Stimulated activated CD4-positive, alpha-beta T cell treated with anti-CD3 and anti-CD28 coated beads, Interleukin-15, amount 100 ng/mL, for 1 hour (primary cell): ENCODE data around the gene PRSS50.
"Not testable (repeated sequence)": the region's sequence is repeated elsewhere in the genome, so short reads cannot be mapped to it uniquely, and the experiment has no call there.

Source experiments
- DNase-seq, 2 donors: peaks; one replicate each; pipeline ENCODE4 v3.0.0-alpha.2; 2020; ENCODE audit warnings: low read depth in 1 of 2, low spot score in 1 of 2

Gene PRSS50, protein sequence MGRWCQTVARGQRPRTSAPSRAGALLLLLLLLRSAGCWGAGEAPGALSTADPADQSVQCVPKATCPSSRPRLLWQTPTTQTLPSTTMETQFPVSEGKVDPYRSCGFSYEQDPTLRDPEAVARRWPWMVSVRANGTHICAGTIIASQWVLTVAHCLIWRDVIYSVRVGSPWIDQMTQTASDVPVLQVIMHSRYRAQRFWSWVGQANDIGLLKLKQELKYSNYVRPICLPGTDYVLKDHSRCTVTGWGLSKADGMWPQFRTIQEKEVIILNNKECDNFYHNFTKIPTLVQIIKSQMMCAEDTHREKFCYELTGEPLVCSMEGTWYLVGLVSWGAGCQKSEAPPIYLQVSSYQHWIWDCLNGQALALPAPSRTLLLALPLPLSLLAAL

DNA sequence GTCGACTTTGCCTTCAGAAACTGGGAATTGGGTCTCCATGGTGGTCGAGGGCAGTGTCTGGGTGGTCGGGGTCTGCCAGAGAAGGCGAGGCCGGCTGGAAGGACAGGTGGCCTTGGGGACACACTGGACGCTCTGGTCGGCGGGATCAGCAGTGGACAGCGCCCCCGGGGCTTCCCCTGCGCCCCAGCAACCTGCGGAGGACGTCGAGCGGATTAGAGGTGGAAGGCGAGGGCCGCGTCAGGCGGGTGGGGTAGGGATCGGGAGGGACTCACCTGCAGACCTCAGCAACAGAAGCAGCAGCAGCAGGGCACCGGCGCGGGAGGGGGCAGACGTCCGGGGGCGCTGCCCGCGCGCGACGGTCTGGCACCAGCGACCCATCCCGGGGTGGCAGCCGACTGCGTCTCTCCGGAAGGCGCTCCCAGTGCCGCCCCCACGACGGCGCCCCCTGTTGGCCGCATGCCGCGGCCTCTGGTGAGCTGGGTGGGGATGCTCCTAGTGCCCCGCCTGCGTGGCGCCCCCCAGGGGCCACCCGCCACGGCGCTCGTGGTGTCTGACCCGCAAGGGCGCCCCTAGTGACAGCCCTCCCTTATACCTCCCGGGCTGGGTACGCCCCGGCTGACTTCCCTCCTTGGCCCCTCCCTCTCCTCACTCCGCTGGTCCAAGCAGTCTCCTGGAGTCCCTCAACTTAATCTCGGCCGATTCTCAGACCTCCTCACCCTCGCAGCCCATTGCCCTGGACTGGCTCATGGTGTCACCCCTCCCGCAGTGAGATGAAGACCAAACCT is at the start of gene PRSS50:
Gene PRSS50 (minus strand): TSS at position 423 of the 785 bp plus-strand sequence. CDS start 45 bp downstream, at position 378.
- no peak for DNase-seq

DNA sequence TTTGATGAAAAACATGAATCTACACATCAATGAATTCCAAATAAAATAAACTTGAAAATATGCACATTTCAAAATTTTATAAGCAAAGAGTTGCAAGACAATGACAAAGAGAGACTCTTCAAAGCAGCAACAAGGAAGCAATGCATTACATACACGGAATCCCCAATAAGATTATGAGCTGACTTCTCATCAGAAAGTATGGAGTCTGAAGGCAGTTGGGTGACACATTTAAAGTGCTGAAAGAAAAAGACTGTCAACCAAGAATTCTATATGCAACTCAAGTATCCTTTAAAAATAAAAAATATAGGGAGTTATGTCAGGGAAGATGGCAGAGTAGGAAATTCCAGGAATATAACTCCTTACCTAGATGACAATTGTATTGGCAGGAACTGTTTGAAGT is 46.5 kb upstream of the PRSS50 start:
- no peak for DNase-seq

DNA sequence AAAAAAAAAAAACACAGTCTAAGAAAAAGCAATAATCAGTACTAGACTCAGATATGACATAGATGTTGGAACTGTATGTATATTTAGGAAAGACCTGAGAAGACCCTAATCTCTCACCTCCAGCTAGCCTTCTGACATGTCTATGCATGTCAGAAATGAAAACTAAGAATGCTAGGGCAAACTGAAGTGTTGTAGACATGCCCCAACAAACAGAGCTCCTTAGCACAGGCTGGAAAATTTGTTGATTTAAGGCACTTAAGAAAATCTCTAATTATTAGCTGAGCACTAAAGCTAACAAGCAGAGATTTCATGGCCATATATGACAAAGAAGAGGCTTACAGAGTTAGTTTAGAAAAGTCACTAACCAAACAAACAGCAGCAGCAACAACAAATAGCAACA is 45.5 kb upstream of the PRSS50 start:
- DNase-seq = no peak

DNA sequence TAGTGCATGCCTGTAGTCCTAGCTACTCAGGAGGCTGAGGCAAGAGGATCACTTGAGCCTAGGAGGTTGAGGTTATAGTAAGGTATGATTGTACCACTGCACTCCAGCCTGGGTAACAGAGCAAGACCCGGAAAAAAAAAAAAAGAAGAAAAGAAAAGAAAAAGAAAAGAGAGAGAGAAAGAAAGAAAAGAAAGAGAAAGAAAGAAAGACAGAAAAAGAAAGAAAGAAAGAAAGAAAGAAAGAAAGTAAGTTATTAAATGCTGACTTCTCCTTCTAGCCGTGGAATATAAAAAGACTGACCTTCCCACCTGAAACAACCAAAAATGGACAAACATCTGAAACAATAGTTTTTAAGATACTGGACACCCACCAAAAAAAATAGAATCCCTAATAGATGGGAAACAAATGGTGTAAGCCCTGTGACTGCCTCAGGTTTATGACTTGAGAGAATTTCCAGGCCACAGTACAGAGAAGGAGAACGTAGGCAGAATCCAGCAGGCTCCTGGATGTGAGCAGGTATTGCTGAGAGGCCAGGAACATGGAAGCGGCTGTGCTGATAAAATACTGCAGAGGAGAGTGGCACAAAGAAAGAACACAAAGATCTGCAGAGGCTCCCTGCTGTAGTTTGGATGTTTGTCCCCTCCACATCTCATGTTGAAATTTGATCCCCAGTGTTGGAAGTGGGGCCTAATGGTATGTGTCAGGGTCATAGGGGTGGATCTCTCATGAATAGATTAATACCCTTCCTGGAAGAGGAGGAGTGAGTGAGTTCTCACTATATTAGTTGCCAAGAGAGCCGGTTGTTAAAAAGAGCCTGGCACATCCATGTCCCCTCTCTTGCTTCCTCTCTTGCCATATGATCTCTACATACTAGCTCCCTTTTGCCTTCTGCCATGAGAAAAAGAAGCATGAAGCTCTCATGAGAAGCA is 41.8 kb upstream of the PRSS50 start:
- DNase-seq = no peak

DNA sequence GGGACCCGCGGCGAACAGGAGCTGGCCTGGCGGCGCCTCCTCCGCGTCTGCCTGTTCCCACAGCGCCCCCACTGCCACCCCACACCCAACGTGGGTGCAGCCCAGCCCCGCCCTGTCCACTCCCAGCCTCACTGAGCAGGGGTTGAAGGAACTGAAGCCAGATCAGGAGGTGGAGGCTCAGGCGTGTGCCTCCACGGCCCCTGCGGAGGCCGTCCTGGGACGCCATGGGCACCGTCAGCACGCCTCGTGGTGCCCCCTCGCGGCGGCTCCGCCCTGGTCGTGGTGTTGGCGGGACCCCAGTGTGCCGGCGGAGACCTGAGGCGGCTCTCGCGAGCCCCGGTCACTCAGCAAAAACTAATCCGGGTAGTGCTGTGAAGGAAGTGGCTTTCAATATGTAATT is 39.0 kb upstream of the PRSS50 start:
- DNase-seq = no peak

DNA sequence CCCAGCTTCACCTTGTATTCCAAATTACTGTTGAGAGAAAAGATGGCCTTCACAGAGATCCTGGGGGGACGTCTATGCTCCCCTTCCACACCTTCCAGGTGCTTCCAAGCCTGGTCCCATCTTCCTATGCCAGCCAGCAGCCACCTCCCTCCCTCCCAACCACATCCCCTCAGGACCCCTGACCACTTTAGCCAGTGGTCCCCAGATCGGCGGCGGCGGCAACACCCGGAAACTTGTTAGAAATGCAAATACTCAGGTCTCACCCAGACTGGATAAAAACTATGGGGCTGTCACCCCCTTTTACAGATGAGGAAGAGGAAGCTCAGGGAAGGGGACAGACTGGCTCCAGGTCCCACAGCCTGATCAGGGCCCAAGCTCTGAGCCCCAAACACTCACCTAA is 38.0 kb upstream of the PRSS50 start:
- no peak for DNase-seq

DNA sequence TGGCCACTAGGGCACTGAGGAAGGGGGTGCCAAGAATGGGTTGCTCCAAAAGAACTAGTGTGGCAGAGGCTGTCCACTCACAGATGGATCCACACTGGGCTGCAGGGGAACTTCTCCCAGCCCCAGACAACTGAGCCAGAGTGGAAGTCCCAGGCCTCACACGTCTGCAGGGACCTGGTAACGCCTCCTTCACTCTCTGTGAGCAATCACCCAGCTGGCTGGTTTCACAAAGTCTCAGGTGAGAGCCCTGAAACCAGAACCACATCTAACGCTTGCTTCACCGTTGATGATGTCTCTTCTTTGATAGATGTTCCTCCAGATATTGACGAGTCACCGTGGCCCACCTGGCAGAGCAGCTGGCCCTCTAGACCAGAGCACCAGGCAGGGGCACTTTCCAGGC is 35.5 kb upstream of the PRSS50 start:
- DNase-seq = not testable (repeated sequence)

DNA sequence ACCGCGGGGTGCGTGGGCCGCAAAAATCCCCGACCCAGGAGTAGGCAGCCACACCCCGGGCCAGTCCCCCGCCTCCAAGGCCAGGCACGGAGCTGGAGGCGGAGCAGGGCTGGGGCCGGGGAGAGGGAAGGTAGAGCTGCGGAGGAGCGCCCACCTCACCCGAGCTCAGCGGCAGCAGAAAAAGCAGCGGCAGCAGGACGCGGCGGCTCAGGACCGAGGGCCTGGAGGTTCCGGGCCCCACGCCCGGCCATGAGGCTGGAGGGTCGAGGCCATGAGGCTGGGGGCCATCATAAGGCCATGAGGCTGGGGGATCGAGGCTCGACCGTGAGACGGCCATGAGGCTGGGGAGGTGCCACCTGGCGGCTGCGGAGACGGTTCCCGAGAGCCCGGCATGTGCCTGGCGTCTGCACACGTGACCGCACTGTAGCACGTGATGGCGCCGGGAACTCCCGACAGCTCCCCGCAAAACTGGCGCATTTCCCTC is 32.9 kb upstream of the PRSS50 start:
- no peak for DNase-seq

DNA sequence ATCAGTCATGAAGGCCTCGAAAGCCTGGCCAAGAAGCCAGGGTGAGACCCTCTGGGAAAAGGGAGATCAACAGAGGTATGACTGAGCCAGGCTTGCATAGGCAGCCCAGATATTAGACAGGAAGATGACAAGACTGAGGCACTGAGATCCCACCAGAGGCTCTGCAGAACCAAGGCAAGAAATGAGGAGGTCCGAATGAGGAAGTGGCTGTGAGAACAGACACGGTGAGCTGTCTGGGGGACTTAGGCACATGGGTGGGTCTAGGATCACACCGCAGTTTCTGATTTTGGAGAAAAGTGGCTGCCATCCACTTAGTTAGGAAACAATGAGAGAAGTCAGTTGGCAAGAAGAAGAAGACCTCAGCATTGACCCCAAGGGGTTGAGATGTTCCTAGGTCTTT is 31.5 kb upstream of the PRSS50 start:
- no peak for DNase-seq

DNA sequence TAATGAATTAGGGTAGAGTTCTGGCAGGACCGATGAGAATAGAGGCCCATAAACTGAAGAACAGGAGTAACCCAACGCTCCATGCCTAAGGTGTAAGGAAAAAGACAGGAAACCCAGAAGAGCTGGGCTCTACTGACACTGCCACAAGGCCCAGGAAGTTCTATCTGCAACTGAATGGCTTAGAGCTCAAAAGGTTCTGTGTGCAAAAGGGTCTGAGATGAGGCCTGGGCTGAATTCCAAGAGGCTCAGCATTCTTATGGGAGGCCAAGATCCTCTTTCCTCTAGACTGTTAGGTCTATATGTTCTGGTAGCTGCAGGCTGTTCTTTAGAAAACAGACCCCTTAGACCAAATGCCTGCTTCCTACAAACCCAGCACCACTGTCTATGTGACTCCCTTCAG is 30.5 kb upstream of the PRSS50 start:
- no peak for DNase-seq

DNA sequence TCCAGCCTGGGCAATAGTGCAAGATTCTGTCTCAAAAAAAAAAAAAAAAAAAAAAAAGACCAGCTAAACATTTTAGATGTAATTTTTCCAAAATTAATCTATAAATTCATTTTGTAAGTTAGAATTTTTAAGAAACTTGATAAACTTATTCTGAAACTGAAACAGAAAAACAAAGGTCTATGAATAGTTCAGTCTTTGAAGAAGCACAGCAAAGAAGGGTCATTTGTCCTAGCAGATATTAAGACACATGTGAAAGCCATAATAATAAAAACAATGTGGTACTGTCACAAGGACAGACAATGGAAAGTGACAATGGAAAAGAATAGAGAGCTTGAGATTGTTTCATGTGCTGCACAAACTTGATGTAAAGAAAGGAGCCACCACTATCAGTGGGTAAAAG is 29.0 kb upstream of the PRSS50 start:
- no peak for DNase-seq

DNA sequence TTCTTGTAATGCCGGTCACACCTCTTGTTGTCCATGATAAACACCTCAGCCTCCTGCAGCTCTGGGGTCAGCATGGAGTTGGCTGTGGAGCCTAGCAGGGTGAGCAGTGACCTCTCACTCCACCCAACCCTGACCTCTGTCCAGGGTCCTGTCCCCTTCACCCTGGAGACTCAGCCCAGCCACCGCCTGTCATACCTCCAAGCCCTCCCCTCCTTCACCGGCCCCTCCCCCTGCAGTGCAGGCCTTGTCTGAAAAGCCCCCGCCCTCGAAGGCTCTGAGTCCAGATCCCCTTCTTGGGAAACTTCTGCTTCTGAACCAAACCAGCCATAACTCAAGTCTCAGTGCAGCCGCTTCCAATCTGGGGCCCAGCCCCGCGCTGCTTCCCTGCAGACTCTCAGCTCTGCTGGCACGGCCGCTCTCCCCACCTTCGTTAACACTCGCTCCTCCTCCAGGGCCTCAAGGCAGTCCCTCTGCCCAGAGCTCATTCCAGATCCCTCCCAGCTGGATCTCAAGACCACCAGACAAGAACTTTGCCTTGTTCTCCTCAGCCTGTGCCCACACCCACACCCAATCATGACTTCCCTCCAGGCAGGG is 25.4 kb upstream of the PRSS50 start:
- DNase-seq = no peak

DNA sequence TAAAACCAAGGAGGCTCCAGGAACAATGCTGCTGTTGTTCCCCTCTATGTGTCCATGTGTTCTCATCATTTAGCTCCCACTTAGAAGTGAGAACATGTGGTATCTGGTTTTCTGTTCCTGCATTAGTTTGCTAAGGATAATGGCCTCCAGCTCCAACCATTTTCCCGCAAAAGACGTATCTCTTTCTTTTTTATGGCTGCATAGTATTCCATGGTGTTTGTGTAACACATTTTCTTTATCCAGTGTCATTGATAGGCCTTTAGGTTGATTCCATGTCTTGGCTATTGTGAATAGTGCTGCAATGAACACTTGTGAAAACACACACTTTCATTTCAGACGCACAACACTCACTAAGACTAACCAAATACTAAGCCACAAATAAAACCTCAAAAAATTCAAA is 21.9 kb upstream of the PRSS50 start:
- not testable (repeated sequence) for DNase-seq

DNA sequence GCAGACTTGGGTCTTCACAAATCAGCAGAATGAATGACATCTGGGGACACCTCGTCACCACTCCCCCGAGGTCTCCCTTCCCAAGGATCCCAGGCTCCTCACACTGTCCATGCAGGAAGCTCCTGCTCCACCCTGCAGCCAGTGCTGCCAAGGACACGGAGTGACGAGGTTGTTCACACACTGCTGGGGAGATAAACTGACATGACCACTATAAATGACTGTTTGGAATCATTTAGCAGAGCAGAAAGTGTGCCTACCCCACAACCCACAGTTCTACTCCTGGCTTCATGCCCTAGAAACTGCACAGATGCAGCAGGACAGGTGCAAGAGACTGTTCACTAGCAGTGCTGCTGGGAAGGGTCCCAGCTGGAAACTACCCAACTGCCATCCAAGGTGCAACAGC is 19.7 kb upstream of the PRSS50 start:
- no peak for DNase-seq

DNA sequence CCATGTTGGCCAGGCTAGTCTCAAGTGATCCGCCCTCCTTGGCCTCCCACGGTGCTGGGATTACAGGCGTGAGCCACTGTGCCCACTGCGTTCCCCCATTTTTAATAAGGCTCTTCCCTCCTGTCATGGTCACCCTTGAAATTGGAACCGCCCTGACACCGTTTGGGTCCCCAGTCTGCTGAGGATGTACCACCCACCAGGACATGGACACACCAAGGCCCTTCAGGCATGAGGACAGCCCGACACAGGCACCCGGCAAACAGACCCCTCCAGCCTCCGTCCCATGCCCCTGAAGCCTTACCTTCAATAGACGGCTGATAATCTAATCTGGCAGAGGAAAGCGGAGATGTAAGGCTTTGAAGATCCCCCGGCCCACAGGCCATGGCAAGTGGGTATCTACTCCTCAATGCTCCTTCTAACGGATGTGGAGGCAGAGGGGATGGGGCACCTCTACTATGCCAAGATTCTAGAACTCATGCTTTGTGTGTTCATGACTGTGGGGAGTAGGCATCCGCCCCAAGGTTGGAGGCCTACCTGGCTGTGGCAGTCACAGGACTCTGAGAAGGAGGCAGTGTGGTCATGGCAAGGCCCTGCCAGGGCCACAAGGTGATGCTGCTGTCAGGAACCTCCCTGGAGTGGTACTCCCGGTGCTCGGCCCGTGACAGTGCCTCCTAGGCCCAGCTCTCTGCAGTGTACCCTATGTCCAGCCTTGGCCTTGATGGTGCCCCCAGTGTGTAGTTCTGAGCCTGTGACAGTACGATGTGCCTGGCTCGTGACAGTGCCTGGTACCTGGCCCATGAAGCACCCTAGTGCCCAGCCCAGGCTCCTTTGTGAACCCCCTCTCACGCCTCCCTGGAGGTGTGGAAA is 18.6 kb upstream of the PRSS50 start:
- no peak for DNase-seq

DNA sequence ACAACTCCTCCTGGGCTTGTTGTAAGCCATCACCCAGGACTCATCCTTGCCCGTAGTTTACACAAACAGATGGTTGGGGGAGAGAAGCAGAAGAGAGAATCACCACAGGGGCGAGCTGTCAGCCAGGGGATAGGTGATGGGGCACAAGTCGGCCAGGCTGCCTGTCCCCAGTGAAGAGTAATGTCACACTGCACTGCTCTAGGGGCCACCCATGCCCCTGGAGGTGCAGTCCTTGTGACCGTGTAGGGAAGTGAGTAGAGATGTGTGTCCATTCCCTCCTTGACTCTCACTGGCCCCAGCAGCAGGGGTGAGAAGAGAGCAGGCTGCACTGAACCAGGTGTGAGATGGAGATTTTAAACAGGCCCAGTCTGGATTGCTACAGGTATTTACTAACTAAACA is 17.1 kb upstream of the PRSS50 start:
- no peak for DNase-seq

DNA sequence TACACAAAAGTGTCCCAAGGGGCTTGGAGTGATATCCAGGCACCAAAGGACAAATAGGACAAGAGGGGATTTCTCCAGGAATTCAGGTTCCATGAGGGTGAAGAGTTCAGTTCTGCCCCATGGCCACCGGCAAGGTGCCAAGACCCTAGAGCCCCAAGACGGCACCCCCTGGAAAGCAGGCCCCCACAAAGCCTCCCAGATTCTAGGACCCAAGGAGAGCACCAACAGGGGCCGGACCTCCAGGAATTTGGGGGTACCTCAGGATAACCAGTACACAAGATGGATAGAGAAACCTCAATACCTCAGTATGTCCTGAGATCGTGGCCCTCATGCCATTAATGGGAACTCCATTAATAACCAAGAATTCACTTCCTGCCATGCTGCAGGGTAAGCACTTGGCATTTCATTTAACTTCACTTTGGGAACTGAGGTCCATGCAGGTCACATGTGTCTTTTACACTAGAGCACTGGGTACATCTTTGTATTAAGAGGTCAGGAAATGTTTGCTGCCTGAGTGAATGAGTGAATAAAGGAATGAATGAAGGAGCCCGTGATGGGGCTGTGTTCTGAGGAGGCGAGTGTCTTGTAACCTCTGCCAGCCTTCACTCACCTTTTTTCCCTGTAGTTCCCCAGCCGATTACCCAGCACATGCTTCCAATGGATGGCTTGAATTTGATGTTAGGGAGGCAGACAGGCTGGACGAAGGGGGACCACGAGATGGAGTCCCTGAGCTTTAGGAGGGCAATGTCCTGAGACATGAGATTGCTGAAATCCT is 15.5 kb upstream of the PRSS50 start:
- DNase-seq = no peak

DNA sequence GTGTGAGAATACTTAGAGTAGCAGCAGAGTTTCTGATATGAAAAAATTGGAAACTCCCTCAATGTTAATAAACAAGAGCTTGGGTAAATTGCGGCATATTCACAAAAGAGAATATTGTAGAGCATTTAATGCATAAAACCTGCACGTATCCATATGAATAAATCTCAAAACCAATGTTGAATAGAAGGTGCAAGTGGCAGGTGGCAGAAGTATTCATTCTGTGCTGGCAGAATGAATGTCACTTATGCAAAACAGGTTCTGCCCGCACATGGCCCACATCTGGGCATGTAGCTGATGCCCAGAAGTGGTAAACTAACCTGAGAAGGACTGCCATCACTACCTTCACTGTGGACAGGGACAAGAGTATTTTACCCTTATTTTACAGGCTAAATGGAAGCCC is 14.1 kb upstream of the PRSS50 start:
- no peak for DNase-seq

DNA sequence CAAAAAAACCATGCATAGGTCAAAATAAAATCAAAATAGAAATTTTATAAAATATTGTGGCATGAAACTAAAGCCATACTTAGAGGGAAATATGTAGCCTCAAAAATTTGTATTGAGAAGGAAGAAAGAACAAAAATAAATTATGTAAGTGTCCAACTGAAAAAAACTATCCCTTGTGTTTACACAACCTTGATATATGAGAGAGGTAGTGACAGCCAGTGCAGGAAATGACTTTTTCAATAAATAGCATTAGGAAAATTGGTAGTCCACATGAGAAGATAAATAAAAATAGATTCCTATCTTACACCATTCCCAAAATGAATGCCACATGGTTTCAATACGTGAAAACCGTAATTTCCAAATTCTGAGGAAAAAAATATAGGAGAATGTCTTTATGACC is 13.2 kb upstream of the PRSS50 start:
- no peak for DNase-seq
